Measurements from ENCODE around the gene CYP26C1. TPM values are rescaled to one million over a fixed set of nuclear protein-coding genes. Genes with fewer than 3 reads are reported as not detected.
A peak's percentile ranks its signal among the peaks of the same experiment; 100 is the strongest.

Gene CYP26C1
- total RNA-seq, 4 donors from 2014 or later, result not detected

GRCh38 chr10:93070378-93071176, 10.0 kb downstream of the CYP26C1 start:
- Histone ChIP-seq H3K27me3 (peaks cover 100% of the 10 kb centered on the region), H3K9me3 (no peaks in the 10 kb centered on the region), H3K4me3 (no peak overlapping the region), H3K27ac (no peak overlapping the region), H3K4me1 (peaks cover 17 to 50% (median 34%) of the 10 kb centered on the region in 4 donors), H3K36me3 (no peaks in the 10 kb centered on the region)
- TF ChIP-seq, protein P1, sequence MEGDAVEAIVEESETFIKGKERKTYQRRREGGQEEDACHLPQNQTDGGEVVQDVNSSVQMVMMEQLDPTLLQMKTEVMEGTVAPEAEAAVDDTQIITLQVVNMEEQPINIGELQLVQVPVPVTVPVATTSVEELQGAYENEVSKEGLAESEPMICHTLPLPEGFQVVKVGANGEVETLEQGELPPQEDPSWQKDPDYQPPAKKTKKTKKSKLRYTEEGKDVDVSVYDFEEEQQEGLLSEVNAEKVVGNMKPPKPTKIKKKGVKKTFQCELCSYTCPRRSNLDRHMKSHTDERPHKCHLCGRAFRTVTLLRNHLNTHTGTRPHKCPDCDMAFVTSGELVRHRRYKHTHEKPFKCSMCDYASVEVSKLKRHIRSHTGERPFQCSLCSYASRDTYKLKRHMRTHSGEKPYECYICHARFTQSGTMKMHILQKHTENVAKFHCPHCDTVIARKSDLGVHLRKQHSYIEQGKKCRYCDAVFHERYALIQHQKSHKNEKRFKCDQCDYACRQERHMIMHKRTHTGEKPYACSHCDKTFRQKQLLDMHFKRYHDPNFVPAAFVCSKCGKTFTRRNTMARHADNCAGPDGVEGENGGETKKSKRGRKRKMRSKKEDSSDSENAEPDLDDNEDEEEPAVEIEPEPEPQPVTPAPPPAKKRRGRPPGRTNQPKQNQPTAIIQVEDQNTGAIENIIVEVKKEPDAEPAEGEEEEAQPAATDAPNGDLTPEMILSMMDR (IDR thresholded peaks at IDR 0.05), result no peak
- no peak for TF ChIP-seq POLR2A (IDR thresholded peaks at IDR 0.05)
- no peak for TF ChIP-seq EP300 (IDR thresholded peaks at IDR 0.05; ENCODE audit: low read depth)
- TF ChIP-seq POLR2AphosphoS5 (IDR thresholded peaks at IDR 0.05), result no peak
- 66 to 68% methylated on average over 4 to 5 of the region's 5 CpGs for WGBS, 2 donors (ENCODE audit: low coverage in 1 of 2)
- DNase-seq, result no peak
- intact Hi-C loops (cut with DNase I; ENCODE audit: low total_unique reads), result no loop called here
- in situ Hi-C loops (cut with MboI; ENCODE audit: low pct_ligation_motif_present in 1 of 4, low pct_unique_long_range_greater_than_20kb in 1 of 4, low sequenced_read_pairs in 3 of 4), result no loop called here

DNA sequence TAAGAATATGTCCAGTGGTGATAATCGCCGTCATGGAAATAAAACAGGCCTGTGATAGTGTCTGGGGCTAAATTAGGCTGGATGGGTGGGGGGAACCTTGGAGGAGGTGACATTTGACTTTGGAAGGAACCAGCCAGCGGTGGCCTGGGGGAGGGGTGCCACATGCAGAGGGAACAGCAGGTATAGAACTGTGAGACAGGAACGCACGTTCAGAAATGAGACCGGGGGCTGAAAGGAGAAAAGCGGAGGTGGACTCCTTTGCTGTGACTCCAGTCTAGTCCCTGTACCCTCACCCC, 10.5 kb downstream of the CYP26C1 start:
- no peaks in the 10 kb centered on the region for H3K9me3 ChIP-seq
- intact Hi-C loops (cut with DNase I; ENCODE audit: low total_unique reads) (no loop called here), in situ Hi-C loops (cut with MboI; ENCODE audit: low pct_ligation_motif_present in 1 of 4, low pct_unique_long_range_greater_than_20kb in 1 of 4, low sequenced_read_pairs in 3 of 4) (no loop called here)
- peaks cover 17 to 47% (median 34%) of the 10 kb centered on the region in 4 donors for H3K4me1 ChIP-seq
- no peak for DNase-seq
- WGBS, 2 donors (ENCODE audit: low coverage in 1 of 2), result 70 to 71% methylated on average over 4 to 7 of the region's 7 CpGs
- H3K27ac ChIP-seq, result no peak overlapping the region
- no peak overlapping the region for H3K4me3 ChIP-seq
- no peaks in the 10 kb centered on the region for H3K36me3 ChIP-seq
- peaks cover 100% of the 10 kb centered on the region for H3K27me3 ChIP-seq
- TF ChIP-seq EP300 (IDR thresholded peaks at IDR 0.05; ENCODE audit: low read depth), result no peak
- TF ChIP-seq, protein P1 (IDR thresholded peaks at IDR 0.05), result no peak
- no peak for TF ChIP-seq POLR2A (IDR thresholded peaks at IDR 0.05)
- no peak for TF ChIP-seq POLR2AphosphoS5 (IDR thresholded peaks at IDR 0.05)

GRCh38 chr10:93071674-93072224, 11.2 kb downstream of the CYP26C1 start:
- peaks cover 17 to 47% (median 34%) of the 10 kb centered on the region in 4 donors for H3K4me1 ChIP-seq
- intact Hi-C loops (cut with DNase I; ENCODE audit: low total_unique reads), result no loop called here
- H3K4me3 ChIP-seq, result peak overlapping the region in 3 of 4 donors; percentile 16 to 47 (median 32)
- TF ChIP-seq, protein P1 (IDR thresholded peaks at IDR 0.05), result no peak
- TF ChIP-seq POLR2AphosphoS5 (IDR thresholded peaks at IDR 0.05), result no peak
- H3K36me3 ChIP-seq, result no peaks in the 10 kb centered on the region
- 0 to 3% methylated on average over 1 to 37 of the region's 37 CpGs for WGBS, 2 donors (ENCODE audit: low coverage in 1 of 2)
- no peaks in the 10 kb centered on the region for H3K9me3 ChIP-seq
- H3K27ac ChIP-seq, result no peak overlapping the region
- peaks cover 100% of the 10 kb centered on the region for H3K27me3 ChIP-seq
- in situ Hi-C loops (cut with MboI; ENCODE audit: low pct_ligation_motif_present in 1 of 4, low pct_unique_long_range_greater_than_20kb in 1 of 4, low sequenced_read_pairs in 3 of 4), result no loop called here
- peak; percentile 29 for DNase-seq

DNA sequence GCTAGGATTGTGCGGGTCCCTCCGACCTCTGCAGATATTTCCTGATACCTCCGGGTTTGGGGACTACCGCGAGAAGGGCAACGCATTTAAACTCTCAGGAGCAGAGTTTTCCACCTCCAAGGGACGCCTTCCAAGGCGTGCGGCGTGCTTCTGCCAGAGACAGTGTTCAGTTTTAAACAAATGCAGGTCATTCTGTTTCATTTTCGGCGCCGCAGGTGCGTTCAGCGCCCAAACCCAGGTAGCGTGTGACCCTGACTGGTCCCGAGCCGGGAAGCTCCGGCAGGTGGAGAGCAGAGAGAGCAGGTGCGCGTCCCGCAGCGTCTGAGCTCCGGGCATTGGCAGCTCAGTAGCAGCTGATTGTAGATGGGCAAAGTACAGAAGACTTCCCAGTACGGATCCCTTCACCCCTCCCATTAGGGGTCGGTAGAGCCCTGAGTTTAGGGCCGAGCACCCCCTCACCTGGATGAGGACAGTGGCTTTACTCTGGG, 11.7 kb downstream of the CYP26C1 start:
- peaks cover 100% of the 10 kb centered on the region for H3K27me3 ChIP-seq

More for the DNA sequence above, 11.7 kb downstream of the CYP26C1 start:
- WGBS, 2 donors (ENCODE audit: low coverage in 1 of 2), result 3% methylated on average over 22 of the region's 27 CpGs; no CpG with 5 or more reads in 1 of the 2 donors
- in situ Hi-C loops (cut with MboI; ENCODE audit: low pct_ligation_motif_present in 1 of 4, low pct_unique_long_range_greater_than_20kb in 1 of 4, low sequenced_read_pairs in 3 of 4), result no loop called here
- H3K27ac ChIP-seq, result no peak overlapping the region
- no peaks in the 10 kb centered on the region for H3K9me3 ChIP-seq
- no peak for DNase-seq
- no peaks in the 10 kb centered on the region for H3K36me3 ChIP-seq
- H3K4me1 ChIP-seq, result peaks cover 17 to 47% (median 34%) of the 10 kb centered on the region in 4 donors
- TF ChIP-seq, protein P1 (IDR thresholded peaks at IDR 0.05), result no peak
- TF ChIP-seq EP300 (IDR thresholded peaks at IDR 0.05; ENCODE audit: low read depth) (no peak), POLR2A (IDR thresholded peaks at IDR 0.05) (no peak), POLR2AphosphoS5 (IDR thresholded peaks at IDR 0.05) (no peak)
- intact Hi-C loops (cut with DNase I; ENCODE audit: low total_unique reads), result no loop called here
- peak overlapping the region in 3 of 4 donors; percentile 16 to 47 (median 32) for H3K4me3 ChIP-seq
